ENCODE results near the gene DMBX1. TPM values are rescaled to one million over a fixed set of nuclear protein-coding genes. Genes with fewer than 3 reads are reported as not detected.

Gene DMBX1
- total and polyA plus RNA-seq, 9 of the 15 experiments (the other 6 are each of a cell fraction or from before 2014, with no cell fraction given), result 0.25 to 4.3 (median 1.0) TPM

DNA sequence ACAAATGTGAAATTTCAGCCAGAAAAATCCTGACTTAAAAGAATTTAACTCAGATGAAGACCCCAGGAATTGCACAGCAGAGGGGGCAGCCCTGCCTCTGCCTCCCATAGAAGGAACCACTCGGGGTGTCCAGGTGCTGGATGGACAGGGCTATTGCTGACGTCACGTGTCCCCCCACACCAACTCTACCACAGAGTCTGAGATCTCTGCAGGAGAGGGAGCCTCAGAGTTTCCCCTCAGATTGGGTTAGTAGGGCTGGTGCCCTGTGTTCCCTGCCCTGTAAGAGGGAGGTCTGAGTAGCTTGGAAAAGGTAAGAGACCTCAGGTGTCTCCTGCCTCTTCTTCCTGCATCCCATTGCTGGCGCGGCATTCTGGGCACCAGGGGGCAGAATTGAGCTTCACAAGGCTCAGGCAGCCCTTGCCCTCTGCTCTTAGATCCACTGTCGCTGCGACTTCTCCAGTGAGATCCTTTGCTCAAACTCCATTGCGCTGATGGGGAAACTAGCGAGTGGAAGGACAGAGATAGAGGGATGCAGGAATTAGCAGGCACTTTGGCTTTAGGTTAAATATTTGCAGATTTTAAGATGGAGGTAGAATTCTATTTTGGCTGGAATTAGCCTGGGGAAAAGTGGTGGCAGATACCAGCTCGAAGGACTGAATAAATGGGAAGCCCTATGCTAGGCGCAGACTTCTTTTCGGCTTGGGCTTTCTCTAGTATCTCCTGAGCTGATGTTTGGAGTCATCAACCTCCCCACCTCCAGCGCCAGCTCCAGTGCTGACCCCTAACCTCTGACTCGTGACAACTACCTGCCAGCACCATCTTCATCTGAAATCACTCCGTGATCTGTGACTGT, 42.8 kb upstream of the DMBX1 start (continued):
- TF ChIP-seq, protein P1, sequence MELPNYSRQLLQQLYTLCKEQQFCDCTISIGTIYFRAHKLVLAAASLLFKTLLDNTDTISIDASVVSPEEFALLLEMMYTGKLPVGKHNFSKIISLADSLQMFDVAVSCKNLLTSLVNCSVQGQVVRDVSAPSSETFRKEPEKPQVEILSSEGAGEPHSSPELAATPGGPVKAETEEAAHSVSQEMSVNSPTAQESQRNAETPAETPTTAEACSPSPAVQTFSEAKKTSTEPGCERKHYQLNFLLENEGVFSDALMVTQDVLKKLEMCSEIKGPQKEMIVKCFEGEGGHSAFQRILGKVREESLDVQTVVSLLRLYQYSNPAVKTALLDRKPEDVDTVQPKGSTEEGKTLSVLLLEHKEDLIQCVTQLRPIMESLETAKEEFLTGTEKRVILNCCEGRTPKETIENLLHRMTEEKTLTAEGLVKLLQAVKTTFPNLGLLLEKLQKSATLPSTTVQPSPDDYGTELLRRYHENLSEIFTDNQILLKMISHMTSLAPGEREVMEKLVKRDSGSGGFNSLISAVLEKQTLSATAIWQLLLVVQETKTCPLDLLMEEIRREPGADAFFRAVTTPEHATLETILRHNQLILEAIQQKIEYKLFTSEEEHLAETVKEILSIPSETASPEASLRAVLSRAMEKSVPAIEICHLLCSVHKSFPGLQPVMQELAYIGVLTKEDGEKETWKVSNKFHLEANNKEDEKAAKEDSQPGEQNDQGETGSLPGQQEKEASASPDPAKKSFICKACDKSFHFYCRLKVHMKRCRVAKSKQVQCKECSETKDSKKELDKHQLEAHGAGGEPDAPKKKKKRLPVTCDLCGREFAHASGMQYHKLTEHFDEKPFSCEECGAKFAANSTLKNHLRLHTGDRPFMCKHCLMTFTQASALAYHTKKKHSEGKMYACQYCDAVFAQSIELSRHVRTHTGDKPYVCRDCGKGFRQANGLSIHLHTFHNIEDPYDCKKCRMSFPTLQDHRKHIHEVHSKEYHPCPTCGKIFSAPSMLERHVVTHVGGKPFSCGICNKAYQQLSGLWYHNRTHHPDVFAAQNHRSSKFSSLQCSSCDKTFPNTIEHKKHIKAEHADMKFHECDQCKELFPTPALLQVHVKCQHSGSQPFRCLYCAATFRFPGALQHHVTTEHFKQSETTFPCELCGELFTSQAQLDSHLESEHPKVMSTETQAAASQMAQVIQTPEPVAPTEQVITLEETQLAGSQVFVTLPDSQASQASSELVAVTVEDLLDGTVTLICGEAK (IDR thresholded peaks at IDR 0.05), result no peak
- TF ChIP-seq, protein P1 (CRISPR knock-in tag; IDR thresholded peaks at IDR 0.05), result no peak
- TF ChIP-seq, protein P2, sequence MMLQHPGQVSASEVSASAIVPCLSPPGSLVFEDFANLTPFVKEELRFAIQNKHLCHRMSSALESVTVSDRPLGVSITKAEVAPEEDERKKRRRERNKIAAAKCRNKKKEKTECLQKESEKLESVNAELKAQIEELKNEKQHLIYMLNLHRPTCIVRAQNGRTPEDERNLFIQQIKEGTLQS (IDR thresholded peaks at IDR 0.05), result no peak
- TF ChIP-seq, protein P2 (CRISPR knock-in tag; conservative IDR thresholded peaks at IDR 0.05), result no peak
- TF ChIP-seq, protein P3, sequence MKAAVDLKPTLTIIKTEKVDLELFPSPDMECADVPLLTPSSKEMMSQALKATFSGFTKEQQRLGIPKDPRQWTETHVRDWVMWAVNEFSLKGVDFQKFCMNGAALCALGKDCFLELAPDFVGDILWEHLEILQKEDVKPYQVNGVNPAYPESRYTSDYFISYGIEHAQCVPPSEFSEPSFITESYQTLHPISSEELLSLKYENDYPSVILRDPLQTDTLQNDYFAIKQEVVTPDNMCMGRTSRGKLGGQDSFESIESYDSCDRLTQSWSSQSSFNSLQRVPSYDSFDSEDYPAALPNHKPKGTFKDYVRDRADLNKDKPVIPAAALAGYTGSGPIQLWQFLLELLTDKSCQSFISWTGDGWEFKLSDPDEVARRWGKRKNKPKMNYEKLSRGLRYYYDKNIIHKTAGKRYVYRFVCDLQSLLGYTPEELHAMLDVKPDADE (conservative IDR thresholded peaks at IDR 0.05; ENCODE audit: control insufficient read depth, low read depth, low read length), result no peak
- TF ChIP-seq ZNF830 (CRISPR knock-in tag; IDR thresholded peaks at IDR 0.05), result no peak
